Measurements from ENCODE around the gene TTF2. TPM values are rescaled to one million over a fixed set of nuclear protein-coding genes. Genes with fewer than 3 reads are reported as not detected.

TTF2 gene
- polyA plus RNA-seq, 1 donor from 2014 or later, result 2.6 TPM

GRCh38 chr1:117069220-117069844 is 9.2 kb downstream of the TTF2 start:
- Histone ChIP-seq H3K4me2 (ENCODE audit: low read length) (no peak overlapping the region), H3K27me3 (ENCODE audit: insufficient read depth, low read depth, low read length) (no peaks in the 10 kb centered on the region), H3K27ac (ENCODE audit: low read length) (no peak overlapping the region), H4K20me1 (ENCODE audit: insufficient read depth) (no peaks in the 10 kb centered on the region), H3K79me2 (replicated peaks; ENCODE audit: insufficient read depth, low read length) (no peaks in the 10 kb centered on the region), H3K36me3 (ENCODE audit: insufficient read depth, low read length) (no peaks in the 10 kb centered on the region), H3K9me3 (ENCODE audit: low read length) (no peaks in the 10 kb centered on the region), H3F3A (ENCODE audit: insufficient read depth, low read length, poor library complexity, severe bottlenecking) (no peaks in the 10 kb centered on the region), H3K9ac (ENCODE audit: low read length) (no peak overlapping the region), H2AFZ (ENCODE audit: low read depth, low read length) (no peak overlapping the region), H3K4me3 (ENCODE audit: low read length) (no peak overlapping the region), H3K9me2 (ENCODE audit: insufficient read depth, low read length) (no peaks in the 10 kb centered on the region)
- TF ChIP-seq TAF1 (IDR thresholded peaks at IDR 0.05; ENCODE audit: low read depth) (no peak), EP300 (conservative IDR thresholded peaks at IDR 0.05; ENCODE audit: poor library complexity, severe bottlenecking) (no peak)

DNA sequence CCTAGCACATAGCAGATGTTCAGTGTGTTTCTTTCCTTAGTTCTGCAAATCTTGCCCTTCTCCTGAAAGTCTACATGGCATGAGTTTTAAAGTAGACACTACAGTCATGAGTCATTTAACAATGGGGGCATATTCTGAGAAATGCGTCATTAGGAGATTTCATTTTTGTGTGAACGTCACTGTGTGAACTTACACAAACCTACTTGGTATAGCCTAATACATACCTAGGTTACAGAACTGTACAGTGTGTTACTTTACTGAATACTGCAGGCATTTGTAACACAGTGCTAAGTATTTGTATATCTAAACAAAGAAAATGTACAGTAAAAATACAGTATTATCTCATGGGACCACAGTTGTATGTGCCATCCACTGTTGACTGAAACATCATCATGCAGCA is 10.0 kb downstream of the TTF2 start:
- Histone ChIP-seq H3K9me2 (ENCODE audit: insufficient read depth, low read length) (no peaks in the 10 kb centered on the region), H3K27ac (ENCODE audit: low read length) (no peak overlapping the region), H3K79me2 (replicated peaks; ENCODE audit: insufficient read depth, low read length) (no peaks in the 10 kb centered on the region), H3F3A (ENCODE audit: insufficient read depth, low read length, poor library complexity, severe bottlenecking) (no peaks in the 10 kb centered on the region), H4K20me1 (ENCODE audit: insufficient read depth) (no peaks in the 10 kb centered on the region), H3K36me3 (ENCODE audit: insufficient read depth, low read length) (no peaks in the 10 kb centered on the region), H3K9ac (ENCODE audit: low read length) (no peak overlapping the region), H3K9me3 (ENCODE audit: low read length) (no peaks in the 10 kb centered on the region), H3K4me2 (ENCODE audit: low read length) (no peak overlapping the region), H3K27me3 (ENCODE audit: insufficient read depth, low read depth, low read length) (no peaks in the 10 kb centered on the region), H2AFZ (ENCODE audit: low read depth, low read length) (no peak overlapping the region), H3K4me3 (ENCODE audit: low read length) (no peak overlapping the region)
- no peak for TF ChIP-seq SMC3 (conservative IDR thresholded peaks at IDR 0.05; ENCODE audit: poor library complexity)
- no peak for TF ChIP-seq TAF1 (IDR thresholded peaks at IDR 0.05; ENCODE audit: low read depth)
- no peak for TF ChIP-seq CTCF (IDR thresholded peaks at IDR 0.05; ENCODE audit: poor library complexity, severe bottlenecking)

- Histone ChIP-seq H3K9me2 (ENCODE audit: insufficient read depth, low read length) (no peaks in the 10 kb centered on the region), H3K27me3 (ENCODE audit: insufficient read depth, low read depth, low read length) (no peaks in the 10 kb centered on the region), H3K9me3 (ENCODE audit: low read length) (no peaks in the 10 kb centered on the region), H3K4me2 (ENCODE audit: low read length) (no peak overlapping the region), H3F3A (ENCODE audit: insufficient read depth, low read length, poor library complexity, severe bottlenecking) (no peaks in the 10 kb centered on the region), H3K27ac (ENCODE audit: low read length) (no peak overlapping the region), H3K79me2 (replicated peaks; ENCODE audit: insufficient read depth, low read length) (no peaks in the 10 kb centered on the region), H3K4me3 (ENCODE audit: low read length) (no peak overlapping the region), H3K36me3 (ENCODE audit: insufficient read depth, low read length) (no peaks in the 10 kb centered on the region), H3K9ac (ENCODE audit: low read length) (no peak overlapping the region), H4K20me1 (ENCODE audit: insufficient read depth) (no peaks in the 10 kb centered on the region), H2AFZ (ENCODE audit: low read depth, low read length) (no peak overlapping the region)
- TF ChIP-seq EZH2 (IDR thresholded peaks at IDR 0.05; ENCODE audit: borderline replicate concordance, insufficient read depth, low read length, poor library complexity, severe bottlenecking) (no peak), SMC3 (conservative IDR thresholded peaks at IDR 0.05; ENCODE audit: poor library complexity) (no peak)
Measured at GRCh38 chr1:117076648-117077047, 16.5 kb downstream of the TTF2 start.

- no peak overlapping the region for H3K4me2 ChIP-seq (ENCODE audit: low read length)
- no peaks in the 10 kb centered on the region for H3K36me3 ChIP-seq (ENCODE audit: insufficient read depth, low read length)
- H4K20me1 ChIP-seq (ENCODE audit: insufficient read depth), result no peaks in the 10 kb centered on the region
- no peak overlapping the region for H3K9ac ChIP-seq (ENCODE audit: low read length)
- H3K27me3 ChIP-seq (ENCODE audit: insufficient read depth, low read depth, low read length), result no peaks in the 10 kb centered on the region
- no peaks in the 10 kb centered on the region for H3K9me2 ChIP-seq (ENCODE audit: insufficient read depth, low read length)
- H3K4me3 ChIP-seq (ENCODE audit: low read length), result no peak overlapping the region
- no peaks in the 10 kb centered on the region for H3K9me3 ChIP-seq (ENCODE audit: low read length)
- no peak overlapping the region for H2AFZ ChIP-seq (ENCODE audit: low read depth, low read length)
- H3K79me2 ChIP-seq (replicated peaks; ENCODE audit: insufficient read depth, low read length), result no peaks in the 10 kb centered on the region
- TF ChIP-seq POLR2AphosphoS5 (IDR thresholded peaks at IDR 0.05), result no peak
- no peak for TF ChIP-seq MXI1 (conservative IDR thresholded peaks at IDR 0.05; ENCODE audit: poor library complexity, severe bottlenecking)
- TF ChIP-seq EZH2 (IDR thresholded peaks at IDR 0.05; ENCODE audit: borderline replicate concordance, insufficient read depth, low read length, poor library complexity, severe bottlenecking), result no peak
- TF ChIP-seq EP300 (conservative IDR thresholded peaks at IDR 0.05; ENCODE audit: poor library complexity, severe bottlenecking), result no peak
- no peak for TF ChIP-seq RAD21 (conservative IDR thresholded peaks at IDR 0.05)
- TF ChIP-seq SMC3 (conservative IDR thresholded peaks at IDR 0.05; ENCODE audit: poor library complexity), result no peak
- TF ChIP-seq, protein P1, sequence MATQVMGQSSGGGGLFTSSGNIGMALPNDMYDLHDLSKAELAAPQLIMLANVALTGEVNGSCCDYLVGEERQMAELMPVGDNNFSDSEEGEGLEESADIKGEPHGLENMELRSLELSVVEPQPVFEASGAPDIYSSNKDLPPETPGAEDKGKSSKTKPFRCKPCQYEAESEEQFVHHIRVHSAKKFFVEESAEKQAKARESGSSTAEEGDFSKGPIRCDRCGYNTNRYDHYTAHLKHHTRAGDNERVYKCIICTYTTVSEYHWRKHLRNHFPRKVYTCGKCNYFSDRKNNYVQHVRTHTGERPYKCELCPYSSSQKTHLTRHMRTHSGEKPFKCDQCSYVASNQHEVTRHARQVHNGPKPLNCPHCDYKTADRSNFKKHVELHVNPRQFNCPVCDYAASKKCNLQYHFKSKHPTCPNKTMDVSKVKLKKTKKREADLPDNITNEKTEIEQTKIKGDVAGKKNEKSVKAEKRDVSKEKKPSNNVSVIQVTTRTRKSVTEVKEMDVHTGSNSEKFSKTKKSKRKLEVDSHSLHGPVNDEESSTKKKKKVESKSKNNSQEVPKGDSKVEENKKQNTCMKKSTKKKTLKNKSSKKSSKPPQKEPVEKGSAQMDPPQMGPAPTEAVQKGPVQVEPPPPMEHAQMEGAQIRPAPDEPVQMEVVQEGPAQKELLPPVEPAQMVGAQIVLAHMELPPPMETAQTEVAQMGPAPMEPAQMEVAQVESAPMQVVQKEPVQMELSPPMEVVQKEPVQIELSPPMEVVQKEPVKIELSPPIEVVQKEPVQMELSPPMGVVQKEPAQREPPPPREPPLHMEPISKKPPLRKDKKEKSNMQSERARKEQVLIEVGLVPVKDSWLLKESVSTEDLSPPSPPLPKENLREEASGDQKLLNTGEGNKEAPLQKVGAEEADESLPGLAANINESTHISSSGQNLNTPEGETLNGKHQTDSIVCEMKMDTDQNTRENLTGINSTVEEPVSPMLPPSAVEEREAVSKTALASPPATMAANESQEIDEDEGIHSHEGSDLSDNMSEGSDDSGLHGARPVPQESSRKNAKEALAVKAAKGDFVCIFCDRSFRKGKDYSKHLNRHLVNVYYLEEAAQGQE (IDR thresholded peaks at IDR 0.05; ENCODE audit: borderline replicate concordance), result no peak
- TF ChIP-seq TAF1 (IDR thresholded peaks at IDR 0.05; ENCODE audit: low read depth), result no peak
- TF ChIP-seq CTCF (IDR thresholded peaks at IDR 0.05; ENCODE audit: poor library complexity, severe bottlenecking), result no peak
- H3K27ac ChIP-seq (ENCODE audit: low read length), result no peak overlapping the region
- H3F3A ChIP-seq (ENCODE audit: insufficient read depth, low read length, poor library complexity, severe bottlenecking), result no peaks in the 10 kb centered on the region
Measured at GRCh38 chr1:117077267-117077666, 17.1 kb downstream of the TTF2 start.

All from neural cell (in vitro differentiated cells).